K562 (cell line): ENCODE measurements around the gene HSPE1. TPM values are rescaled to one million over a fixed set of nuclear protein-coding genes. Genes with fewer than 3 reads are reported as not detected.

Experiments
- BRF2 ChIP-seq: IDR thresholded peaks from 3 replicates; pipeline ENCODE4 v1.6.1; 2011; ENCODE audit warnings: borderline replicate concordance, mild to moderate bottlenecking; ENCODE audit not compliant: insufficient read length, insufficient read depth
- CEBPB ChIP-seq: fragments of 450-650 bp; IDR thresholded peaks from 2 replicates; pipeline ENCODE4 v1.6.1; 2016; ENCODE audit warnings: missing genetic modification characterization, missing compliant biosample characterization
- ELF4 ChIP-seq: fragments of 450-650 bp; formaldehyde crosslinking; IDR thresholded peaks from 2 replicates; pipeline ENCODE4 v1.4.0; 2022; ENCODE audit warnings: missing genetic modification characterization
- ETV5 ChIP-seq: sonication (generic); formaldehyde crosslinking; IDR thresholded peaks from 2 replicates; pipeline ENCODE4 v1.4.0; 2020; ENCODE audit warnings: low read depth, mild to moderate bottlenecking, missing genetic modification reagents
- GABPA ChIP-seq: fragments of 200-800 bp; sonication (Bioruptor generic); conservative IDR thresholded peaks from 2 replicates; pipeline ENCODE4 v1.6.1; 2016; ENCODE audit warnings: low read depth, missing genetic modification characterization, missing compliant biosample characterization
- HDAC6 ChIP-seq: IDR thresholded peaks from 2 replicates; pipeline ENCODE4 v1.6.1; 2012; ENCODE audit warnings: low read depth, mild to moderate bottlenecking, control low read depth, inconsistent platforms, low read length, moderate library complexity
- KLF13 ChIP-seq: fragments of 450-650 bp; IDR thresholded peaks from 2 replicates; pipeline ENCODE4 v1.6.1; 2016; ENCODE audit warnings: missing genetic modification characterization, low read depth, mild to moderate bottlenecking, missing compliant biosample characterization, moderate library complexity, borderline replicate concordance
- MEF2A ChIP-seq: IDR thresholded peaks from 2 replicates; pipeline ENCODE4 v1.6.1; 2011; ENCODE audit warnings: low read depth, mild to moderate bottlenecking, low read length, moderate library complexity; ENCODE audit not compliant: control insufficient read depth
- MITF ChIP-seq: IDR thresholded peaks from 2 replicates; pipeline ENCODE4 v1.6.1; 2014; ENCODE audit warnings: antibody characterized with exemption
- PHF21A ChIP-seq: fragments of 450-650 bp; IDR thresholded peaks from 2 replicates; pipeline ENCODE4 v1.6.1; 2017; ENCODE audit warnings: low read depth, borderline replicate concordance
- SNAPC5 ChIP-seq: fragments of 250-450 bp; sonication (Bioruptor Pico); IDR thresholded peaks from 2 replicates; pipeline ENCODE4 v1.8.0; 2021; ENCODE audit warnings: moderate library complexity, mild to moderate bottlenecking, inconsistent platforms
- SNIP1 ChIP-seq: fragments of 450-650 bp; IDR thresholded peaks from 2 replicates; pipeline ENCODE4 v1.7.1; 2017; ENCODE audit warnings: low read depth, mild to moderate bottlenecking
- TAF9B ChIP-seq: fragments of 450-650 bp; IDR thresholded peaks from 2 replicates; pipeline ENCODE4 v1.6.1; 2018; ENCODE audit warnings: mild to moderate bottlenecking; ENCODE audit not compliant: partially characterized antibody
- TBP ChIP-seq: optimal IDR thresholded peaks from 2 replicates; pipeline ENCODE3; 2011; ENCODE audit warnings: low read depth, low read length, improper control_type of control experiment
- TFAP4 ChIP-seq: sonication (generic); formaldehyde crosslinking; IDR thresholded peaks from 2 replicates; pipeline ENCODE4 v1.8.0; 2022; ENCODE audit warnings: missing genetic modification reagents, mild to moderate bottlenecking, moderate library complexity, borderline replicate concordance
- ZNF146 ChIP-seq: IDR thresholded peaks from one replicate; pipeline ENCODE4 v1.6.1; 2018; ENCODE audit warnings: missing compliant biosample characterization; ENCODE audit not compliant: unreplicated experiment
- ZNF324 ChIP-seq: fragments of 250-450 bp; sonication (Bioruptor Pico); IDR thresholded peaks from 2 replicates; pipeline ENCODE4 v1.4.0; 2020; ENCODE audit warnings: mild to moderate bottlenecking
- ZNF512 ChIP-seq: IDR thresholded peaks from 2 replicates; pipeline ENCODE4 v1.6.1; 2016; ENCODE audit warnings: missing genetic modification characterization, missing compliant biosample characterization
- ZNF717 ChIP-seq: fragments of 250-450 bp; sonication (Bioruptor Pico); IDR thresholded peaks from 2 replicates; pipeline ENCODE4 v1.5.0; 2021
- polyA plus RNA-seq, 8 experiments: library from polyadenylated mRNA; depleted of rRNA in 4 of 8; stranded (reverse) in 5 of 8; unstranded in 3 of 8; fragments of >200 nt; fragmentation: Nextera tagmentation in 2 of 8; fragmentation: Illumina TruSeq in 1 of 8; extraction: Ambion mirVana in 2 of 8; extraction: Trizol in 1 of 8; gene quantifications; 2 replicates each; pipeline versions ENCODE4 v1.2.1 to v1.2.3, GENCODE V29; 2011 to 2014; ENCODE audit warnings: inconsistent platforms in 1 of 8, missing spikeins in 1 of 8
- total RNA-seq, 7 experiments: library from RNA; depleted of rRNA in 6 of 7; stranded (reverse); fragments of >200 nt in 6 of 7; fragmentation: Illumina TruSeq in 2 of 7; extraction: Trizol in 2 of 7; gene quantifications; 2 replicates each; pipeline versions ENCODE4 v1.2.1 to v1.2.3, GENCODE V29; 2011 to 2021; ENCODE audit warnings: low replicate concordance in 1 of 7
- TF ChIP-seq, protein P1 (sequence below): fragments of 250-450 bp; sonication (Bioruptor Pico); IDR thresholded peaks from 2 replicates; pipeline ENCODE4 v1.8.0; 2022; ENCODE audit warnings: moderate library complexity, mild to moderate bottlenecking, inconsistent platforms

The HSPE1 gene
- total and polyA plus RNA-seq, 9 of the 15 experiments (the other 6 are each of a cell fraction or from before 2014, with no cell fraction given) = 223 to 1,007 (median 612) TPM

DNA sequence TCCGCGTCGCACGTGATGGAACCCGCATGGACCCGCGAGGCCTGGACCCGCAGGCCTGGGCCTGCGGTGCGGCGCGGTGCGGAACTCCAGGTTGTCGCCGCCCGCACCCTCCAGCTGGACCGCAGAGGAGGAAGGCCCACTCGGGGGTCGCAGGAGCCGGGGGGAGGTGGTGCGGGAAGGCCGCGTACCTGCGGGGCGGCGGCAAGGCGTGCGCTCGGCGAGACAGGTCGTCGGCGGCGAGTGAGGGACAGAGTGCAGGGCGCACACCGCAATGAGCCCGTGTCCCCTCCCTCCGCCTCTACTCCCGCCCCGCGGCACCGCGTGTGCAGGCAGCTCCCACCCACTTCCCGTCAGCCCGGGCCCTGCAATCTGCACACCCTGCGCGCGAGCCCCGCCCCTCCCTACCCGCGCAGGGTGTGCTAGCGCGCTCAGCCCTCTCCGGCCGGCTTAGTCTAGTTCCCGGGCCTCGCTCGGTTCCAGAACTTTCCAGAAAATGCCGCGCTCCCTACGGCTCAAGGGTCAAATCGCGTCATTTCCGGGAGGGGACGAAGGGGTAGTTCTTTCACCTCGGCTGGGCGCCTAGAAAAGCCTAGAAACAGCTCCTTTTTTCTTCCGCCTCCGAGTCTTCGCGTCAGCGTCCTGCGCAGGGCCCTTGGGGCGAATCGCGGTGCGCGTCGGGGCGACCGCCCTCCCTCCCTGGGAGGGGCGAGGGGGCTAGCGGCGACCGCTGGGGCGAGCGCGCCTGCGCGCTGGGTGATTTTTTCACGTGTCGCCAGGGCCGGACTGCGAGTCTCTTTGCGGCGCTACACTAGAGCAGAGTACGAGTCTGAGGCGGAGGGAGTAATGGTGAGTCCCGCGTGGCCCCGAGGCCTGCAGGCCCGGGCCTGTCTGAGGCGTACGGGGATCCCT is at the start of gene HSPE1, which contains the start of gene HSPD1 (continued):
- TF ChIP-seq ZNF512 = no peak
- TF ChIP-seq KLF13 (tag) = peak; percentile 97
- no peak for TF ChIP-seq HDAC6
- TF ChIP-seq TAF9B = peak; percentile 81
- TF ChIP-seq ZNF324 = no peak
- TF ChIP-seq, protein P1, sequence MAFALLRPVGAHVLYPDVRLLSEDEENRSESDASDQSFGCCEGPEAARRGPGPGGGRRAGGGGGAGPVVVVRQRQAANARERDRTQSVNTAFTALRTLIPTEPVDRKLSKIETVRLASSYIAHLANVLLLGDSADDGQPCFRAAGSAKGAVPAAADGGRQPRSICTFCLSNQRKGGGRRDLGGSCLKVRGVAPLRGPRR (CRISPR knock-in tag) = no peak
- TF ChIP-seq CEBPB = no peak
- TF ChIP-seq GABPA = peak; percentile 94
- peak; percentile 40; the same call in 1 of the 2 replicates for TF ChIP-seq PHF21A
- no peak for TF ChIP-seq ZNF717 (CRISPR knock-in tag)
- no peak for TF ChIP-seq SNAPC5 (CRISPR knock-in tag)
- TF ChIP-seq TBP = peak; percentile 91
- TF ChIP-seq MITF = 0 out of 2 replicates have a peak, but pooled peaks have one; percentile 34
- TF ChIP-seq MEF2A = no peak
- TF ChIP-seq ELF4 = peak; percentile 88
- no peak for TF ChIP-seq ZNF146
- peak; percentile 85 for TF ChIP-seq TFAP4 (CRISPR knock-in tag)
- no peak for TF ChIP-seq BRF2
- TF ChIP-seq ETV5 = no peak
- no peak for TF ChIP-seq SNIP1
